Hematopoietic multipotent progenitor cell treated with erythropoietin and hydrocortisone succinate and interleukin-3 and kit ligand, for 6 days (in vitro differentiated cells): Measurements from ENCODE around the gene EPB41.
"Not testable (repeated sequence)": the region's sequence is repeated elsewhere in the genome, so short reads cannot be mapped to it uniquely, and the experiment has no call there.

Experiments
- DNase-seq: peaks from one replicate; pipeline ENCODE4 v3.0.0-alpha.2; 2015

The EPB41 gene

DNA sequence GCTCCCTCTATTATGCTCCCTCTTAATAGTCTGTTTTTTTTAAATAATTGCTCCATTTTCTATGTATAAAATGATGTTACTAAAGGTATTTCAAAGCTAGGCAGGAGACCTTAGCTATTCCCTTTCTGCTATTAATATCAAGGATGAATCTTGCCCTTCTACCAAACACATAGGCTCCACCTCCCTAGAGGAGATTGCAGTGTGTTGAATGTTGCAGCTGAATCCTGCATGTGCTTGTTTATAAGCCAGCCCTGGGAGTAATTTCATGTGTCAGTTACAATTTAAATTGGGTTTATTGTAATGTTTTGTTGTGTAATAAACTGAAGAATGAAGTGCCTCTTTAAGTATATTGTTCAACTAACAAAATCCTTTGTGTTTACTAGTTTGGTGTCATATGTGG is 143.3 kb downstream of the EPB41 start:
- DNase-seq: no peak

DNA sequence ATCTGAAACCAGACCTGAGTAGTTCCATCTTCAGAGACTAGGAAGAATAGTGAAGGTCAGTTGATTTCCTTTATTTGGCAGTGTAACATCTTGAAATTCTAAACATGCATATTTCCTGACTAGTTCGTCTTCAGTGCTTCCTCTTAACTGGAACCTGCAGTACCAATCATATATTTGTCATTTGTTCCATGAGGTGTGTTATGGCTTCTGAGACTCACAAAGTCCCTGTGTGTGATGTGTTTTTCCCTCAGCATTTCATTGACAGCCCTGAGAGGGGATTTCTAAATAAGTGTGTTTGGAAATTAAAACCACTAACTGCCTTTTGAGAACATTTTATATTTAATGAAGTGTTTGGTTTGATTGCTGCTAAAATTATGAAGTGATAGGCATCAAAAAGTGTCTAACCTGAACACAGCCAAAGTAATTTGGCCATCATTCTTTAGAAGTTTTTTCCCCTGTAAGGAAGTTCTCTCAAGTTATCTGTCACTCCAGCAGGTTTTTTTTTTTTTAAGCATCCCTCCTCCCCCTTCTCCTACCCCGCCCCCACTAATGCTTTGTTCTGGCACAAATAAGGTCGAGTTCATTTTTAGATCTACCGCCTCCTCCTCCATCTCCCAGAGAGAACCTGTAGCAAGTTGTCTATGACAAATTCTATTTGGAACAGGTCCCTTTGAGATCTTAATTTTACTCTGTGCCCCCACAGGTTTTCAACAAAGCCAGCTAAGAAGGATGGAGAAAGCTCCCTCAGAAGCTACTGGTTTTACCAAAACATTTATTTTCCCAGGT is 148.0 kb downstream of the EPB41 start:
- DNase-seq: no peak

DNA sequence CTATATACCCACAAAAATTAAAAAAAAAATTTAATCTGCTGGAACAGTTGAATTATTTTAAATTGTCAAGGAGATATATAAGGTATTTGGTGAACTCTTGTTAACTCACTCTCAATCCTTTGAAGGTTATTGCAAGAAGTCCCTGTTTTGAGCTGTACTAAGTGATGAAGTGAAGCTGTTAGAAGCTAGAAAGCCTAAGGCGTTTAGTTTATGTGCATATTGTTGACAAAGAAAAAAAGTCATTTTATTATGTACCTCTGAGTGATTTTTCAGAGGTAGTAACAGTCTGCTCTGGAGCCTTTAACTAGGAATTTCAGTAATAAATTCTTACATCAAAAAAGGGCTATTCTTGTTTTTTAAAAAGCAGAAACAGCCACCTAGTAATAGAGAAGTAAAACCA is 149.7 kb downstream of the EPB41 start:
- DNase-seq: no peak

DNA sequence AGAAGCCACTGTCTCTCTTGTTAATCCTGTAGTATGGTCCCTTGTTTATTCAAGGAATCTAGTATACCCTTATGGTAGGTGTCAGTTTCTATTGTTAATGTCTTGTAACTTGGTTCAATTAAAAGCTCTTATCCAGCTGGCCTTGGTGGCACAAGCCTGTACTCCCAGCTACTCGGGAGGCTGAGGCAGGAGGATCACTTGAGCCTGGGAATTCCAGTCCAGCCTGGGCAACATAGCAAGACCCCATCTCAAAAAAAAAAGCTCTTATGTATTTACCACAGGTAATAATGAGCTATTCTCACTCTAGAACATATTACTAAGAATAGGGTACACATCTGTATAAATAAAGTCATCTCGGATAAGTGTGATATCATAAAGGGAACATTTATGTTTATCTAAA is 162.8 kb downstream of the EPB41 start:
- no peak for DNase-seq

DNA sequence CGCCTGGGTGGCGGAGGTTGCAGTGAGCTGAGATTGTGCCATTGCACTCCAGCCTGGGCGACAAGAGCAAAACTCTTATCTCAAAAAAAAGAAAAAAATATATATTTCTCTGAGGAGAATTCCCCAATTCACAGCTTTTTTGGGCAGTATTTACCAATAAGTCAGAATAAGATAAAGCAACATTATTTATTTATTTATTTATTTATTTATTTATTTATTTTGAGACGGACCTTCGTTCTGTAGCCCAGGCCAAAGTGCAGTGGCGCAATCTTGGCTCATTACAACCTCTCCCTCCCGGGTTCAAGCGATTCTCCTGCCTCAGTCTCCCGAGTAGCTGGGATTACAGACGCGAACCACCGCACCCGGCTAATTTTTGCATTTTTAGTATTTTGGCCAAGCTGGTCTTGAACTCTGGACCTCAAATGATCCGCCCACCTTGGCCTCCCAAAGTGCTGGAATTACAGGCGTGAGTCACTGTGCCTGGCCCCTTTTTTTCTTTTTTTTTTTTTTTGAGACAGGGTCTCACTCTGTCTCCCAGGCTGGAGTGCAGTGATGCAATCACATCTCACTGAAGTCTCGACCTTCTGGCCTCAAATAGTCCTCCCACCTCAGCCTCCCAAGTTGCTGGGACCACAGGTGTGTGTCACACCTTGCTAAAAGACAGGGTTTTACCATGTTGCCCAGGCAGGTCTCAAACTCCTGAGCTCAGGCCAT is 165.7 kb downstream of the EPB41 start:
- not testable (repeated sequence) for DNase-seq

DNA sequence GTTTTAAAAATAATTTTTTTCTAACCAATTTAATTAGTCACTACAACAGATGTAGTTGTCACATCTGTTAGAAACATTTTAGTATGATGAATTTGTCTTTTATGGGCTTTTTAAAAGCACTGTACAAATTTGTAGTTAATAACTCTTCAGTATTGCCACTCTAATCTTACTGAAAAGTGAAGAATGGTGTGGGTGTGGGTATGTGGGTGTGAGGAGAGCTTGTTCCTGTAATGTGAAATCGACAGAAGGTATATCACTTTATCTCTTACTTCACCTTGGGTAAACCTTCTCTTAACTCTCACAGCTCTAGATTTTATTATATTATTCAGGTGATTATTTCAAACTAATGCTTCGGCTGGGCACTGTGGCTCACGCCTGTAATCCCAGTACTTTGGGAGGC is 166.8 kb downstream of the EPB41 start:
- DNase-seq: no peak

DNA sequence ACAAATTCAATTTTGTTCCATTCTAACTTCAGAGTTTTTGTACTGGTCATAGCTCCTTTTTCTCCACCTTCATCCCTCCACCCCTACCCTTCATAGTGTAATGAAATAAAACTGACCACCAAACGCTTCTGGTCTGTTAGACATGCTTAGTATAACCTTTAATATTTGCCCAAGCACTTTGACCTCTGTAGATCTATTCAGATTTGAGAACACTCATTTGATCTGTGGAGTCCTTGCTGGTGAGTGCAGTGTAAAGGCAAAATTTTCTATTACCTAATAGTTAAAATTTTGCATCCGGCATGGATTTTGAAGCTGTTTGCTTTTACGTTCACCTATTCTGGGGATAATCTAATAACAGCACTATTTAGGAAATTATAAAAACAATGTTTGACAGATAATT is 168.2 kb downstream of the EPB41 start:
- no peak for DNase-seq

DNA sequence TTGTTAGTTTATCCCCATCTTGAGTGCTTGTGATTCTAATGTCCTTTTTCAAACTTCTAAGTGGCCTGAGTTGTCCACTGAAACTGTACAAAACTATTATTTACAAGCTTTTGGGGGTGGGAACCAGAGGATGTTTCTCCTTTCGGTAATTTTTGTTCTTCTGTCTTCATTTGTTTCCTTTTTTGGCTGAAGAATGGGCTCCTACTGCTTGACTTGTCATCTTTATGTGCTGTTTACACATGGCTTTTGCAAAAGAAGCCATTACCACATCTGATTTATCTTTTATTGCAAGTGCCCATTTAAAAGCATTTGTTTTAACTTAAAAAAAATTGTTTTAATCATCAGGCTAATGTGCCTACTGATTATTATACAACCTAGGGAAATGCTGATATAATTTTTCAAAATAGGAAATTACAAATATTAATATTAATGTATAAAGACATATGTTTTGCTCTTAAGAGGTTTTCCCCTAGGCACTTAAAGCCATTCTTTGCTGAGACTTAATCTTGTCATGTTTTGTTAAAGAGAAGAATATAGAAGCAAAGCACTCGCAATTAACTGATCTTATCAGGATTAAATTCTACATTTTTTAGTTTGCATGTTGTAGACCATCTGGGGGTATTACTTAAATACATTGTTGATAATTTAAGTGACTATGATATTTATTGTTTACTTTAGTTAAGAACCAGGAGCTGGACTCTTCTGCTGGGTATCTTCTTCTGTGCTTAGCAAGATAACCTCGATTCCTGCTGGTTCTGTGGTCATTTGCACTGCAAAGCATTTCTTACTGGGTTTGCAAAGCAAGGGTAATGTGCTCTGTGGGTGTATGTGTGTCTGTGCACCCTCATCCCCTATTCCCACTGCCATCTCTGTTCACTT is 169.2 kb downstream of the EPB41 start:
- no peak for DNase-seq

DNA sequence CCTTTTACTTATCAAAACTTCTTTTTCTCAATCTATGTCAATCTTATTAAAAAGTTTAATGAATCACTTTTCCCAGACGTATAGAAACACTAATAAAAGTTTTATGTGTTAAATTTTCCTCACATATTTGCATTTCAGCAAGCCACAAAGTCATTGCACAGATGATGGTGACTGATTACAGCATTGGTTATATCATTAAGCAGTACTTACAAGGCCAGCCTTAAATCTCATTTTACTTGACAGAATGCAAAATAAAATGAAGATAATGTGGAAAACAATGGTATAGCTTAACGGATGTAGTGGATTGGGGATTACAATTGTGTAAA is 169.8 kb downstream of the EPB41 start:
- no peak for DNase-seq

DNA sequence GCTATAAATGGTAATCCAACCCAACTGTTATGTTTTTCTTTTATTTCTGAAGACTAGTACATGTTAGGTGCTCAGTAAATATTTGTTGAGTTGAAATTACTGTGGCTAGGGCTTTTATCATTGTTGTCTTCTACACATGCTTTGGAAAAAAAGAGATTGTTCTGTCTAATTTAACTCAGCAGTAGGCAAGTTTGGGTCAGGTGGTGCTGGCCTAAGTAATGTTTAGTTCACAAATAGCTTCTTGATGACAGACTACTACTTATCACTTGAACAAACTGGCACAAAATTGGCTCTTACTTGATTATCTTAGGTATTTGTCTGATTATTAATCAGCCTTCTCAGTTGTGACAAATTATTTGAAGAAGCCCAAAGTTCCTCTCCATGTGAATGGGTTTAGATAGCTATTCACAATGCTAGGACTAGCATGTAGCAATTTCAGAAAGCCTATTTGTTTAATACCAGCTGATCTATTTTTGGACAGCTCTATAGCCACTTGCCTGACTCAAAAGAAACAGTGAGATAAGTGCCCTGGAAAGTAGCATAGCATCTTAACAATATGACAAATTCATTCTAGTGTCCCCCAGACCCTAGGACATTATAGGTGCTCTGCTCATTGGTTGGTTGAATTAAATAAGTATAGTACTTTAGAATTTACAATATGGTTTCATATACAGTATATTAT is 176.7 kb downstream of the EPB41 start:
- no peak for DNase-seq

DNA sequence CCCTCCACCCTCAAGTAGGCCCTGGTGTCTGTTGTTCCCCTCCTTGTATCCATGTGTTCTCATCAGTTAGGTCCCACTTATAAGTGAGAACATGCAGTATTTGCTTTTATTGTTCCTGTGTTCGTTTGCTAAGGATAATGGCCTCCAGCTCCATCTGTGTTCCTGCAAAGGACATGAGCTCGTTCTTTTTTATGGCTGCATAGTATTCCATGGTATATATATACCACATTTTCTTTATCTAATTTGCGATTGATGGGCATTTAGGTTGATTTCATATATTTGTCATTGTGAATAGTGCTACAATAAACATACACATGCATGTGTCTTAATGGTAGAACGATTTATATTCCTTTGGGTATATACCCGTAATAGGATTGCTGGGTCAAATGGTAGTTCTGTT is 178.3 kb downstream of the EPB41 start:
- DNase-seq: not testable (repeated sequence)

DNA sequence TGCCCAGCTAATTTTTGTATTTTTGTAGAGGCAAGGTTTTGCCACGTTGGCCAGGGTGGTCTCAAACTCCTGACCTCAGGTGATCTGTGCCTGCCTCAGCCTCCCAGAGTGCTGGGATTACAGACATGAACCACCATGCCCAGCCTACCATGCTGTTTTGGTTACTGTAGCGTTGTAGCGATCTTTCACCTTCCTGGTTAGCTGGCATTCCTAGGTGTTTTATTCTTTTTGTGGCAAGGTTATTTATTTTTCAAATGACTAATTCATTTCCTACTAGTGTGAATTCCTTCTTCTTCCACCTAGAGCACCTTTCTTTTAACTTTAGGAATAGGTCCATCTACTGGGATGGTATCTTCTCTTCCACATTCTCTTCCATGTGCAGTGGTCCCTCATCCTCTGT is 180.1 kb downstream of the EPB41 start:
- no peak for DNase-seq

DNA sequence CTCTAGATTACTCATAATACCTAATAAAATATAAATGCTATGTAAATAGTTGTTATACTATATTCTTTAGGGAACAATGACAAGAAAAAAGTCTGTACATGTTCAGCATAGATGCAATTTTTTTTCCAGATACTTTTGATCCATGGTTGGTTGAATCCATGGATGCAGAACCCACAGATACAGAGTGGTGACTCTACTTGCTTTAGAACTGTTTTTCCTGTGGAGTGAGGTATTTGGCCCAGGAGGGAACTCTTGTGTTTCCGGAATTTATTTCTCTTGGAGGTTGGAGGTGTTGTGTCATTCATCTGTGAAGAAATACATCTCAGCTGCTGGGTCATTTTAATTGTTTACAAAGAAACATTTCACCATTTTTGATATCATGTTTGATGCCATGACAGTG is 180.6 kb downstream of the EPB41 start:
- no peak for DNase-seq

DNA sequence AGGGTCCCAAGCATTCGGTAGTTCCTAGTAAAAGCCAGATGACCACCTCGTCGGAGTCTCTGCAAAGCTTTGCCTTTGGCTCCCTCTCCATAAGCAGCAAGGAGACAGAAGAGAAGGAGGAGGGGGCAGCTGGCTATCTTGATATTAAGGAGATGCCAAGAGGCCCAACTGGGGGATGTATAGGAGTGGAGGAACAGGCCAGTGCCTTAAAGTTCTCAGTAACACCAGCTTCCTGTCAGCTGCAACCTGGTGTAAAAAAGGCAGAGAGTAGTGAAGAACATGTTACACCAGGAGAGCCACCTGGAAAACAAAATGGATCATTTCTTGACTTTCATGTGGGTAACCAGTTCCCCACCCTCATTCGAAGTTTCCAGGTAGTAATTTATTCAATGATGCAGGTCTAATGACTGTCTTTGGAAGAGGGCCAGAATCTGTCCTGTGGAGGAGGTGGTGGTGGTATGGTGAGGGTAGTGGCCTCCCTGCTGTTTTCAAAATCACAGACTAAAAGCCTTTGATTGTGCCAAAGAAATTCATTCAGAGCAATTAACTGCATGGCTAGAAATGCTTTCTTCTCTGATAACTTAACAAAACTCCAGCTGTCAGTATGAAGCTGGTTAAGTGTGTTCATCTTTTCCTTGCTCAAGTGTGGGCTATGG is 182.0 kb downstream of the EPB41 start:
- DNase-seq: no peak

DNA sequence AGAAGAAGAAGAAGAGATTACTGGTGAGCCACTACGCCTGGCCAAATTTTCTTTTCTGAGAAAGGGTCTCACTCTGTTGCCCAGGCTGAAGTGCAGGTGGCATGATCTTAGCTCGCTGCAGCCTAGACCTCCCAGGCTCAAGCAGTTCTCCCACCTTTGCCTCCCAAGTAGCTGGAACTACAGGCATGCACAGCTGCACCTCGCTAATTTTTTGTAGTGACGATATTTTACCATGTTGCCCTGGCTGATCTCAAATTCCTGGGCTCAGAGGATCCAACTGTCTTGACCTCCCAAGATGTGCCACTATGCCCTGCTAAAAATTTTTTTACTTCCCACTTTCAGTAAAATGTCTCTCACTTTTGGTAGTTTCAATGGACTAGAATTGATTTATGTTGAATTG is 184.9 kb downstream of the EPB41 start:
- DNase-seq: no peak

DNA sequence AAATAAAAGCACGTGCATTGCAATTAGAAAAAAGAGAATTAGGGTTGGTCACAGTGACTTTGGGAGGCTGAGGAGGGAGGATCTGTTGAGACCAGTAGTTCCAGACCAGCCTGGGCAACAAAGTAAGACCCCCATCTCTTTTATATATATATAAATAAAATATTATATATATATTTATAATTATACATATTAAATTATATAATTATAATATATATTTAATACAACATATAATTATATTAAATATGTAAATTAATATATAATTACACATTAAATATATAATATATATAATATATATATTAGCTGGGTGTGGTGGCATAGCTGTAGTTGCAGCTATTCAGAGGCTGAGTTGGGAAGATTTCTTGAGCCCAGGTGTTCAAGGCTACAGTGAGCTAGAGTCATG is 186.1 kb downstream of the EPB41 start:
- DNase-seq: no peak

DNA sequence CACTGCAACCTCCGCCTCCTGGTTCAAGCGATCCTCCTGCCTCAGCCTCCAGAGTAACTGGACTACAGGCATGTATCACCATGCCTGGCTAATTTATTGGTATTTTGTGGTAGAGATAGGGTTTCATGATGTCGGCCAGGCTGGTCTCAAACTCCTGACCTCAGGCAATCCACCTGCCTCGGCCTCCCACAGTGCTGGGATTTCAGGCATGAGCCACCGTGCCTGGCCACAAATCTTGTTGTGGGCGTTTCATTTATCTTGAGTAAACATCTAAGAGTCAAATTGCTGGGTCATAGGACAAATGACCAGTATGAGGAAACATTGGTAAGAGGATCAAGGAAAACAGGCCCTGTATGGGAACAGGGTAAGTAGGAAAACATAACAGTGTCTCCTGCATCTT is 191.5 kb downstream of the EPB41 start:
- DNase-seq: no peak

DNA sequence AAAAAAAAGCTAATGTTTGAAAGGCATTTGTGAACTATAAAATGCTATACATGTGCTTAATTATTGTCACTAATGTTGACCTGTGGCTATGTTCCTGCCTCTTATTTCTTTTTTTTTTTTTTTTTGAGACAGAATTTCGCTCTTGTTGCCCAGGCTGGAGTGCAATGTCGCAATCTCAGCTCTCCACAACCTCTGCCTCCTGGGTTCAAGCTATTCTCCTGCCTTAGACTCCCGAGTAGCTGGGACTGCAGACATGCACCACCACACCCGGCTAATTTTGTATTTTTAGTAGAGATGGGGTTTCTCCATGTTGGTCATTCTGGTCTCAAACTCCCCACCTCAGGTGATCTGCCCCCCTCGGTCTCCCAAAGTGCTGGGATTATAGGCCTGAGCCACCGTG is 193.7 kb downstream of the EPB41 start:
- DNase-seq: not testable (repeated sequence)

DNA sequence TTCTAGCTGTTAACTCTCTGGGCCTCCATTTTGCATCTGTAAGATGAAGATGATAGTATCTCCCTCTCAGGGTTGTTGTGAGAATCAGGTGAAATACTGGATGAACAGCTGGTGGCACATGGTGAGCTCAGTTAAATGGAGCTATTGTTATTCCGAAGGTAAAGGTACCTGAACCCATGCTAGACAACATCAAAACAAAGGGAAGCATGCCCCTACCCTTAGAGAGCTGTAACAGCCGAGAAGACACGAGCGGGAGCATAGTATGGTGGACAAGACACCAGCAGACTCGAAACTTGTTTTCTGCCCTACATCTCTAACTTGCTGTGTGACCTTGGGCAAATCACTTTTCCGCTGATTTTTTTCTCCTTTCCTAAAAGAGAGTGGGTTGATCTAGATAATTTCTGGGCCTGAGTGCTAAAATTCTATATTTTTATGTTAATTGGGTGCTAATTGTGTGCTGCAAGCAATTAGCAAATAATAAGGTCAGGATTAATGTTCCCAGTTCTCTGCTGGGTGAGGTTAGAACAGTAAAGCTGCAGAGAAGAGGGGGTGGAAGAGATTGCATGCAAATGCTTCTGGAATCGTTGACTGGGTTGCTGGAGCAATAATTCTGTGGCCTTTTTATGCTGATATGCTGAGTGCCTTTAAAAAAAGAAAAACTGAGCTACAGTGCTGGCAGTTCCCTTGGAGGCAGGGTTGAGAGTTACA is 198.5 kb downstream of the EPB41 start:
- DNase-seq: no peak

DNA sequence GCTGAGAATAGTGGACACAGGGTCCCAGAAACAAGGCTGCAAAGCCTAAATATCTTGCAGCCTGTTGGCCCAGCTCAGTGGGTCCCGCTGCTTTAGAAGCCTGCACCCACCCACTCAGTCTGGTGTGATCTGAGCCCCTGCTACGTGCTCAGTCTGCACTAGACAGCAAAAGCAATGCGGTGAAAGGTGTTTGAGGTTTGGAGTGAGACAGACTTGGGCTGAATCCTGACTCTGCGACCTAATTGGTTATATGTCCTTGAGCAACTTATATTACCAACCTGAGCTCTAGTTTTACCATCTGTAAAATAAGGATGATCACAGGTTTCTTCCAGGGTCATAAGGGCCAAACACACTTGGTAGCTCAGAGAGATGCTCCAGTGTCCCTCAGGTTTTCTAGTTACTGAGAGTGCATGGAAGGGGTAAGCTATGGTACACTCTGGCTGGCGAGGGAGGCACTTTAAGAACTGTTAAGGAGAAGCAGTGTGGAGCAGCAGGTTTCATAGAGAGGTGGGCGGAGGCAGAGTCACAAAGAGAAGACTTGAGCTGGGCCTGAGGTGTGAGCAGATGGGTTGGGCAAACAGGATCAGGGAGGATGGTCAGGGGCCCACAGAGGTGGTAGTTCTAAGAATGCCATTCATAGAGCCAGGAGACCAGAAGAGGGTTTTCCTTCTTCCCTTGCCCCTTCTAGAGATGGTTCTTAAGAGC is 199.2 kb downstream of the EPB41 start:
- DNase-seq: no peak

DNA sequence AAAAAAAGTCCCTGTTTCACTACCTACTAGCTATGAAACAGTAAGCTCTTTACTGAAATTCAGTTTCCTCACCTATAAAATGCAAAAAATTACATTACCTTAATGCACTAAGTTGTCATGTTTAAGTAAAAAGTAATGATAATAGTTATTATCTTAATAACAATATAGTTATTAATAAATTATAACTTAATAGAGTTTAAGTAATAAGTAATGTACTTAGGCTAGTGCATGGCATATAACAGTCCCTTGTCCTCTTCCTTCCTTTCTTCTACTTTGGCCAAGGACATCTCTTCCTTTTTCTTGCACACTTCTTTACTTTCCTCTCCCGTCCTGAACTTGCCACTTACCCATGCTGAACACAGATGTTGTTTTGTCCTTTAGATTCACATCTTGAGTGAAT is 200.3 kb downstream of the EPB41 start:
- no peak for DNase-seq
